Keratinocyte (primary cell): ENCODE measurements around the gene CCDC171. TPM values are rescaled to one million over a fixed set of nuclear protein-coding genes. Genes with fewer than 3 reads are reported as not detected.
A peak's percentile ranks its signal among the peaks of the same experiment; 100 is the strongest.

ENCODE experiments used
- DNase-seq: peaks from one replicate; pipeline ENCODE4 v3.0.0-alpha.2; 2011; ENCODE audit warnings: low read depth, missing footprints, low spot score
- FAIRE-seq: peaks from 2 replicates; lab custom pipeline; 2011; peaks lifted over from hg19 to GRCh38; lab: Jason Lieb, UNC
- H2AFZ ChIP-seq: 2 replicates; pipeline ENCODE4 v1.6.0; 2012; ENCODE audit warnings: low read length, control low read depth, inconsistent platforms; ENCODE audit not compliant: control insufficient read depth
- H3K27ac ChIP-seq: 2 replicates; pipeline ENCODE4 v1.5.1; 2011; ENCODE audit warnings: low read length; ENCODE audit not compliant: control insufficient read depth, insufficient read depth
- H3K27me3 ChIP-seq: 3 replicates; pipeline ENCODE4 v1.6.0; 2011; ENCODE audit warnings: low read length; ENCODE audit not compliant: control insufficient read depth, insufficient read depth; ENCODE audit errors: extremely low read depth
- H3K36me3 ChIP-seq, 2 experiments: 2 replicates in 1 of 2; 3 replicates in 1 of 2; pipeline ENCODE4 v1.5.1; 2011; ENCODE audit warnings: low read length in 2 of 2, mild to moderate bottlenecking in 1 of 2; ENCODE audit not compliant: control insufficient read depth in 2 of 2, insufficient read depth in 2 of 2; ENCODE audit errors: extremely low read depth in 1 of 2
- H3K4me1 ChIP-seq: 3 replicates; pipeline ENCODE4 v1.5.1; 2011; ENCODE audit warnings: low read length; ENCODE audit not compliant: control insufficient read depth, insufficient read depth; ENCODE audit errors: extremely low read depth
- H3K4me2 ChIP-seq: 3 replicates; pipeline ENCODE4 v1.6.0; 2011; ENCODE audit warnings: low read depth, low read length; ENCODE audit not compliant: control insufficient read depth, insufficient read depth; ENCODE audit errors: extremely low read depth
- H3K4me3 ChIP-seq, 3 experiments: fragments of 200-600 bp in 1 of 3; sonication (generic) in 1 of 3; 2 replicates in 2 of 3; 3 replicates in 1 of 3; pipeline ENCODE4 v1.5.1; 2011 to 2016; ENCODE audit warnings: low read length in 3 of 3, mild to moderate bottlenecking in 3 of 3, control low read depth in 2 of 3, inconsistent platforms in 1 of 3, low read depth in 1 of 3, mixed read lengths in 1 of 3, mixed run types in 1 of 3, moderate library complexity in 1 of 3; ENCODE audit not compliant: control insufficient read depth in 2 of 3, insufficient read depth in 2 of 3; ENCODE audit errors: extremely low read depth in 1 of 3
- H3K79me2 ChIP-seq: 2 replicates; pipeline ENCODE4 v1.6.0; 2012; ENCODE audit warnings: low read length; ENCODE audit not compliant: control insufficient read depth, insufficient read depth
- H3K9ac ChIP-seq: 3 replicates; pipeline ENCODE4 v1.6.0; 2011; ENCODE audit warnings: low read length; ENCODE audit not compliant: control insufficient read depth, insufficient read depth; ENCODE audit errors: extremely low read depth
- H3K9me1 ChIP-seq: 3 replicates; pipeline ENCODE4 v1.6.0; 2011; ENCODE audit warnings: low read length; ENCODE audit not compliant: control insufficient read depth, insufficient read depth; ENCODE audit errors: extremely low read depth
- H3K9me3 ChIP-seq: 2 replicates; pipeline ENCODE4 v1.5.1; 2012; ENCODE audit warnings: low read depth, low read length; ENCODE audit not compliant: control insufficient read depth
- H4K20me1 ChIP-seq: 3 replicates; pipeline ENCODE4 v1.6.0; 2011; ENCODE audit warnings: low read length; ENCODE audit not compliant: control insufficient read depth, insufficient read depth; ENCODE audit errors: extremely low read depth
- CTCF ChIP-seq, 3 experiments: IDR thresholded peaks in 1 of 3; conservative IDR thresholded peaks in 1 of 3; optimal IDR thresholded peaks in 1 of 3; 2 replicates in 2 of 3; 3 replicates in 1 of 3; pipeline versions ENCODE3 to v1.5.1; 2011; ENCODE audit warnings: low read length in 3 of 3, mild to moderate bottlenecking in 3 of 3, moderate library complexity in 2 of 3, control low read depth in 1 of 3, inconsistent platforms in 1 of 3; ENCODE audit not compliant: insufficient read depth in 2 of 3; ENCODE audit errors: extremely low read depth in 1 of 3
- EZH2 ChIP-seq: IDR thresholded peaks from one replicate; pipeline ENCODE4 v1.6.1; 2012; ENCODE audit warnings: inconsistent platforms, mild to moderate bottlenecking, low read length, moderate library complexity
- dilution Hi-C: fragments of 300-500 bp; cut with MboI; formaldehyde crosslinking; loops from one replicate; pipeline ENCODE4 v1.7.0; 2020; ENCODE audit warnings: low sequenced_read_pairs; ENCODE audit not compliant: extremely low pct_ligation_motif_present
- polyA plus RNA-seq, 5 experiments: library from polyadenylated mRNA; depleted of rRNA in 3 of 5; stranded (reverse) in 3 of 5; stranded (forward) in 1 of 5; unstranded in 1 of 5; fragments of >200 nt; gene quantifications; 1 replicate in 1 of 5; 2 replicates in 3 of 5; 3 replicates in 1 of 5; pipeline versions ENCODE4 v1.2.1 to v1.2.3, GENCODE V29; 2011 to 2012; ENCODE audit warnings: missing spikeins in 2 of 5, low read depth in 1 of 5, low replicate concordance in 1 of 5

CCDC171 gene
- polyA plus RNA-seq, 1 donor (not counting 4 experiments of a cell fraction or from before 2014, with no cell fraction given): 0.46 TPM

- H3K4me2 ChIP-seq: no peak overlapping the region
- no peaks in the 10 kb centered on the region for H3K9me1 ChIP-seq
- no peaks in the 10 kb centered on the region for H3K36me3 ChIP-seq
- H3K4me1 ChIP-seq: no peaks in the 10 kb centered on the region
- H3K9me3 ChIP-seq: no peaks in the 10 kb centered on the region
- H3K9ac ChIP-seq: no peak overlapping the region
- TF ChIP-seq CTCF (optimal IDR thresholded peaks at IDR 0.05 in 1 of 3, IDR thresholded peaks at IDR 0.05 in 1 of 3, conservative IDR thresholded peaks at IDR 0.05 in 1 of 3; ENCODE audit: extremely low read depth in 1 of 3, insufficient read depth in 2 of 3, low read length in 3 of 3) (peak in 1 of 3 experiments; percentile 13), EZH2 (no peak)
- dilution Hi-C loops: no loop called here
- DNase-seq: no peak
- no peaks in the 10 kb centered on the region for H3K79me2 ChIP-seq
- H3K27ac ChIP-seq: no peak overlapping the region
- H3K27me3 ChIP-seq: no peaks in the 10 kb centered on the region
- no peak for FAIRE-seq
- no peak overlapping the region for H3K4me3 ChIP-seq
- no peak overlapping the region for H2AFZ ChIP-seq
- no peaks in the 10 kb centered on the region for H4K20me1 ChIP-seq
These were observed 89.6 kb downstream of the CCDC171 start for GRCh38 chr9:15642369-15642962.

- H3K79me2 ChIP-seq: no peaks in the 10 kb centered on the region
- H3K4me1 ChIP-seq: no peaks in the 10 kb centered on the region
- no peak for FAIRE-seq
- H3K4me2 ChIP-seq: no peak overlapping the region
- H3K9me3 ChIP-seq: no peaks in the 10 kb centered on the region
- H3K27me3 ChIP-seq: no peaks in the 10 kb centered on the region
- no peaks in the 10 kb centered on the region for H3K9me1 ChIP-seq
- no peak overlapping the region for H3K27ac ChIP-seq
- no peak overlapping the region for H2AFZ ChIP-seq
- H3K36me3 ChIP-seq: no peaks in the 10 kb centered on the region
- no peak for TF ChIP-seq EZH2
- no peak for TF ChIP-seq CTCF (optimal IDR thresholded peaks at IDR 0.05 in 1 of 3, IDR thresholded peaks at IDR 0.05 in 1 of 3, conservative IDR thresholded peaks at IDR 0.05 in 1 of 3; ENCODE audit: extremely low read depth in 1 of 3, insufficient read depth in 2 of 3, low read length in 3 of 3)
- H3K9ac ChIP-seq: no peak overlapping the region
- dilution Hi-C loops: no loop called here
- no peak for DNase-seq
- H4K20me1 ChIP-seq: no peaks in the 10 kb centered on the region
- no peak overlapping the region for H3K4me3 ChIP-seq
These were observed 117.4 kb downstream of the CCDC171 start for GRCh38 chr9:15670246-15670645.
